Right ventricle myocardium superior (tissue), 1 donor: ENCODE data around the gene NCAN. TPM values are rescaled to one million over a fixed set of nuclear protein-coding genes. Genes with fewer than 3 reads are reported as not detected.
"Not testable (repeated sequence)": the region's sequence is repeated elsewhere in the genome, so short reads cannot be mapped to it uniquely, and the experiment has no call there.

Source experiments
- ATAC-seq: fragments of 200-7000 bp; cut with Tn5 transposase; one replicate; pipeline ENCODE4 v1.9.1; 2020; ENCODE audit warnings: mild to moderate bottlenecking; ENCODE audit not compliant: poor library complexity
- DNase-seq: peaks from one replicate; pipeline ENCODE4 v3.0.0-alpha.2; 2020
- intact Hi-C: fragments of 100-400 bp; cut with DNase I; formaldehyde crosslinking; loops from one replicate; pipeline ENCODE4 v1.11.2; 2022
- total RNA-seq: library from RNA; stranded (reverse); fragmentation: NEBNext Ultra II Directional; extraction: Animal tissue kit (Norgen Biotek cat#: 25700); gene quantifications from one replicate; pipeline ENCODE4 v1.2.1, GENCODE V29; 2021
- donor health status: DM: no; HTN: yes; CAD: no; lungs with severe emphysema.

Gene NCAN
- total RNA-seq, 1 donor from 2014 or later, result not detected

- DNase-seq, result no peak
- intact Hi-C loops, result no loop called here
- ATAC-seq, result no peak
These were observed 5.3 kb downstream of the NCAN start for GRCh38 chr19:19217099-19217498.

- ATAC-seq (no peak), DNase-seq (no peak)
- intact Hi-C loops, result no loop called here
These were observed 7.2 kb downstream of the NCAN start for GRCh38 chr19:19218911-19219310.

GRCh38 chr19:19221000-19221399 lies 9.2 kb downstream of the NCAN start:
- DNase-seq, ATAC-seq, intact Hi-C loops: not testable (repeated sequence)

- DNase-seq (no peak), ATAC-seq (no peak)
- intact Hi-C loops, result no loop called here
These were observed 11.3 kb downstream of the NCAN start for GRCh38 chr19:19223060-19223459.

- no peak for DNase-seq
- intact Hi-C loops, result no loop called here
These were observed 11.9 kb downstream of the NCAN start for GRCh38 chr19:19223636-19224035.

GRCh38 chr19:19224150-19224851 lies 12.5 kb downstream of the NCAN start:
- intact Hi-C loops, result no loop called here
- no peak for DNase-seq
- no peak for ATAC-seq

More at GRCh38 chr19:19223636-19224035, 11.9 kb downstream of the NCAN start:
- no peak for ATAC-seq

GRCh38 chr19:19224852-19225494 lies 13.2 kb downstream of the NCAN start:
- peak; percentile 78 for DNase-seq
- intact Hi-C loops, result no loop called here
- peak; percentile 56 for ATAC-seq

- intact Hi-C loops, result no loop called here
- ATAC-seq (no peak), DNase-seq (no peak)
These were observed 14.4 kb downstream of the NCAN start for GRCh38 chr19:19226204-19226603.

- intact Hi-C loops, result no loop called here
- ATAC-seq, result no peak
These were observed 14.9 kb downstream of the NCAN start for GRCh38 chr19:19226663-19227062.

GRCh38 chr19:19227217-19227616 lies 15.5 kb downstream of the NCAN start:
- no peak for ATAC-seq
- DNase-seq, result no peak
- intact Hi-C loops, result no loop called here

More at GRCh38 chr19:19226663-19227062, 14.9 kb downstream of the NCAN start:
- DNase-seq, result no peak

GRCh38 chr19:19229701-19230100 lies 17.9 kb downstream of the NCAN start:
- no peak for ATAC-seq
- intact Hi-C loops, result no loop called here

GRCh38 chr19:19230999-19231398 lies 19.2 kb downstream of the NCAN start:
- DNase-seq (no peak), ATAC-seq (no peak)
- intact Hi-C loops, result no loop called here

More at GRCh38 chr19:19229701-19230100, 17.9 kb downstream of the NCAN start:
- DNase-seq, result no peak

- no peak for ATAC-seq
- DNase-seq, result no peak
- intact Hi-C loops, result no loop called here
These were observed 20.5 kb downstream of the NCAN start for GRCh38 chr19:19232261-19232721.

- DNase-seq (no peak), ATAC-seq (no peak)
- intact Hi-C loops, result no loop called here
These were observed 22.6 kb downstream of the NCAN start for GRCh38 chr19:19234220-19234816.

GRCh38 chr19:19236173-19236572 lies 24.4 kb downstream of the NCAN start:
- no peak for ATAC-seq
- intact Hi-C loops, result no loop called here
- DNase-seq, result no peak

- DNase-seq (no peak), ATAC-seq (no peak)
- intact Hi-C loops, result no loop called here
These were observed 26.6 kb downstream of the NCAN start for GRCh38 chr19:19238126-19238894.

- intact Hi-C loops, result no loop called here
- DNase-seq, result no peak
- no peak for ATAC-seq
These were observed 27.9 kb downstream of the NCAN start for GRCh38 chr19:19239675-19240074.

GRCh38 chr19:19240476-19240875 lies 28.7 kb downstream of the NCAN start:
- ATAC-seq (no peak), DNase-seq (no peak)
- intact Hi-C loops, result no loop called here

GRCh38 chr19:19250196-19250801 lies 38.5 kb downstream of the NCAN start:
- no peak for DNase-seq
- intact Hi-C loops, result no loop called here

More at GRCh38 chr19:19250196-19250801, 38.5 kb downstream of the NCAN start:
- no peak for ATAC-seq
